ENCODE results near the gene NCK2.

GRCh38 chr2:105770149-105770548, 25.4 kb downstream of the NCK2 start:
- TF ChIP-seq POLR2A (IDR thresholded peaks at IDR 0.05) (no peak), CTCF (IDR thresholded peaks at IDR 0.05) (no peak)
